Endothelial cell (in vitro differentiated cells): Measurements from ENCODE around the gene RASA3. TPM values are rescaled to one million over a fixed set of nuclear protein-coding genes. Genes with fewer than 3 reads are reported as not detected.
A peak's percentile ranks its signal among the peaks of the same experiment; 100 is the strongest.
"Not testable (repeated sequence)": the region's sequence is repeated elsewhere in the genome, so short reads cannot be mapped to it uniquely, and the experiment has no call there.

Source experiments
- DNase-seq: peaks from one replicate; pipeline ENCODE4 v3.0.0; 2021; ENCODE audit warnings: low spot score
- H3K27ac Mint-ChIP-seq: one replicate; pipeline ENCODE4 v1.8.0; 2021; ENCODE audit warnings: mixed read lengths, inconsistent platforms; ENCODE audit not compliant: unreplicated experiment
- H3K27me3 Mint-ChIP-seq: one replicate; pipeline ENCODE4 v1.8.0; 2021; ENCODE audit warnings: mild to moderate bottlenecking, moderate library complexity, mixed read lengths, inconsistent platforms; ENCODE audit not compliant: unreplicated experiment
- H3K36me3 Mint-ChIP-seq: one replicate; pipeline ENCODE4 v1.8.0; 2021; ENCODE audit warnings: mild to moderate bottlenecking, low read depth, mixed read lengths, inconsistent platforms; ENCODE audit not compliant: unreplicated experiment
- H3K4me1 Mint-ChIP-seq: one replicate; pipeline ENCODE4 v1.8.0; 2021; ENCODE audit warnings: mild to moderate bottlenecking, mixed read lengths, inconsistent platforms; ENCODE audit not compliant: unreplicated experiment
- H3K4me3 Mint-ChIP-seq: one replicate; pipeline ENCODE4 v1.8.0; 2021; ENCODE audit warnings: mild to moderate bottlenecking, mixed read lengths, inconsistent platforms; ENCODE audit not compliant: unreplicated experiment
- H3K9me3 Mint-ChIP-seq: one replicate; pipeline ENCODE4 v1.8.0; 2021; ENCODE audit warnings: mixed read lengths, inconsistent platforms; ENCODE audit not compliant: unreplicated experiment
- total RNA-seq: library from RNA; stranded (reverse); fragmentation: NEBNext Ultra II Directional; extraction: Animal tissue kit (Norgen Biotek cat#: 25700); gene quantifications from one replicate; pipeline ENCODE4 v1.2.1, GENCODE V29; 2021; ENCODE audit not compliant: unreplicated experiment
- TF ChIP-seq, protein P1 (sequence below): fragments of 200-600 bp; sonication (generic); IDR thresholded peaks from one replicate; pipeline ENCODE4 v1.5.0; 2021; ENCODE audit warnings: antibody characterized with exemption; ENCODE audit not compliant: unreplicated experiment

RASA3 gene
- total RNA-seq, 1 donor from 2014 or later = 34.0 TPM

DNA sequence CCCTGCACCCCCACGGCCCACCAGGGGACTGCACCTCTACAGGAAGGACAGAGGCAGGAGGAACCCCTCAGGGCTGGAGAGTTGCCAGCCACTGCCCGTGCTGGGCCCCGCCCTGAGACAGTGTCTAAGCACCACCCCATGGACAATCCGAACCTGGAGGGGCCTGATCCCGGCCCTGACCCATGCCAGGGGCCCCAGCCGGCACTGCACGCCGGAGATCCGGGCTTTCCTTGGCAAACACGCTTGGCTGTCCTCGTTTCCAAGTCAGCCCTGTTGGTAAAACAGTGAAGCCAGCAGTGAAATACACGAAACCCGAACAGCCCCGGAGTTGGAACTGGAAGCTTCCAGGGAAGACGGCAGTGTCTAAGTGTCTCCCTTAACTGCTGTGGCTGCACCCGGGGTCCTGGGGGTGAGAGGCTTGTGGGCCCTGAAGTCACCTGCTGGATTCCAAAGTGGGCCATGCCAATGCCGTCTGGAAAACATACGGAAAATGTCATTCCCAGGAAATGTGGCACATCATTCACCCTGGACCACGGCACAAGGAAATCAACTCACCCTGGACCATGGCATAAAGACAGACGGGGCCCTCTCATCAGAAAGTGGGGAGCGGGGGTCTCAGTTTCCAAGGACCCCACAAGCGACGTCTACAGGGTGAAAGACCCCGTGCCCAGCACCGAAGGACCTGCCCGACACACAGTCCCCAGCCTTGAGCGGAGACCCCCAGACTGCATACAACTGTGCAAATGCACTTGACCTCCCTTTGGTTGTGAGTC lies 30.9 kb downstream of the RASA3 start:
- no peak for DNase-seq
- Mint-ChIP-seq H3K9me3 (no peaks in the 10 kb centered on the region), H3K27ac (no peak overlapping the region), H3K36me3 (peaks cover 10% of the 10 kb centered on the region), H3K27me3 (peaks cover 16% of the 10 kb centered on the region), H3K4me1 (peaks cover 13% of the 10 kb centered on the region), H3K4me3 (no peak overlapping the region)
- TF ChIP-seq, protein P1, sequence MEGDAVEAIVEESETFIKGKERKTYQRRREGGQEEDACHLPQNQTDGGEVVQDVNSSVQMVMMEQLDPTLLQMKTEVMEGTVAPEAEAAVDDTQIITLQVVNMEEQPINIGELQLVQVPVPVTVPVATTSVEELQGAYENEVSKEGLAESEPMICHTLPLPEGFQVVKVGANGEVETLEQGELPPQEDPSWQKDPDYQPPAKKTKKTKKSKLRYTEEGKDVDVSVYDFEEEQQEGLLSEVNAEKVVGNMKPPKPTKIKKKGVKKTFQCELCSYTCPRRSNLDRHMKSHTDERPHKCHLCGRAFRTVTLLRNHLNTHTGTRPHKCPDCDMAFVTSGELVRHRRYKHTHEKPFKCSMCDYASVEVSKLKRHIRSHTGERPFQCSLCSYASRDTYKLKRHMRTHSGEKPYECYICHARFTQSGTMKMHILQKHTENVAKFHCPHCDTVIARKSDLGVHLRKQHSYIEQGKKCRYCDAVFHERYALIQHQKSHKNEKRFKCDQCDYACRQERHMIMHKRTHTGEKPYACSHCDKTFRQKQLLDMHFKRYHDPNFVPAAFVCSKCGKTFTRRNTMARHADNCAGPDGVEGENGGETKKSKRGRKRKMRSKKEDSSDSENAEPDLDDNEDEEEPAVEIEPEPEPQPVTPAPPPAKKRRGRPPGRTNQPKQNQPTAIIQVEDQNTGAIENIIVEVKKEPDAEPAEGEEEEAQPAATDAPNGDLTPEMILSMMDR = no peak

GRCh38 chr13:114100446-114101357 lies 31.7 kb downstream of the RASA3 start:
- no peak overlapping the region for H3K4me3 Mint-ChIP-seq
- peaks cover 11% of the 10 kb centered on the region for H3K27me3 Mint-ChIP-seq
- peaks cover 6% of the 10 kb centered on the region for H3K4me1 Mint-ChIP-seq
- DNase-seq = no peak
- no peak overlapping the region for H3K27ac Mint-ChIP-seq
- H3K36me3 Mint-ChIP-seq = peaks cover 4% of the 10 kb centered on the region
- no peaks in the 10 kb centered on the region for H3K9me3 Mint-ChIP-seq
- TF ChIP-seq, protein P1 = no peak

DNA sequence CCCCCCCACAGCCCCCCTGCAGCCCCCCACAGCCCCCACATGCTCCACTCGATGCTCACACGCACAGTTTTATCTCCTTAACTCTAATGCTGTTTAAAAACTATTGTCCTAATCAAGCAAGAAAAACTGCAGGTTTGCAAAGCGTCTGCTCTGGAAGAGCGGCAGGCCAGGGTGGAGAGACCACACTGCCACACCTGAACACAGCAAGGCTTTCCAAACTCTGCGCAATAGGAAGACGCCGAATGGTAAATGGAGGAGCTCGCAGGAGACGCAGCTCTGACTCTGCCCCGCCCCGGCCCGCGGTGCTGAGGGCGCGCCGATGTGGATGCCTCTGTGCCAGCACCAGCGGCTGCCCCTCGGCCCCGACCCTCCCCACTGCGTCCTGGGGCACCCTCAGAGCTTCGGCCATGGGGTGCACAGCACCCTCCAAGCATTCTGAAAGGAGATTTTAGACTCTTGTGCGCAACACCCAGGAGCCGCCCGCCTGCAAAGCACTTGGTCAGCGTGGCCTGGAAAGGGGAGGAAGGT lies 32.4 kb downstream of the RASA3 start:
- no peak for DNase-seq
- Mint-ChIP-seq H3K9me3 (no peaks in the 10 kb centered on the region), H3K4me1 (peaks cover 3% of the 10 kb centered on the region), H3K27me3 (peaks cover 10% of the 10 kb centered on the region), H3K27ac (no peak overlapping the region), H3K36me3 (peaks cover 4% of the 10 kb centered on the region), H3K4me3 (no peak overlapping the region)
- TF ChIP-seq, protein P1 = no peak

DNA sequence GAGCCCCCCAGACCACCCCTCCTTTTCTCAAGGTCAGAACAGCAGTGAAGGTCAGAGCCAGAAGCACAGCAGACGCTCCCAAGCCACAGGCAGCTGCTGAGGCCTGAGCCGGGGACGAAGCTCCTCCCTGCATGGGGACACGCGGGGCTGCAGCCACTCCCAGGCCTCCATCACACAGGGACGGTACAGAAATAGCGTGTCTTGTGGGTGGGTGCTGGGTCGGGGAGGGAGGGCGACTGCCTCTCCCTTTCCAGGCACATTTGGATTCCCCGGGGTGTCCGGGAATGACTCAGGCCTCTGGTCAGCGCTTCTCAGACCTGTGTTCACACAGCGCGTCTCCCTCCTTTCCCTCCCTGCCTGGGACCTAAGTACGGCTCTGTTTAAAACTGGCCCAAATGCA lies 33.2 kb downstream of the RASA3 start:
- H3K4me3 Mint-ChIP-seq = no peak overlapping the region
- no peak overlapping the region for H3K27ac Mint-ChIP-seq
- H3K36me3 Mint-ChIP-seq = peaks cover 4% of the 10 kb centered on the region
- H3K4me1 Mint-ChIP-seq = peaks cover 3% of the 10 kb centered on the region
- DNase-seq = no peak
- H3K27me3 Mint-ChIP-seq = peaks cover 10% of the 10 kb centered on the region
- TF ChIP-seq, protein P1 = no peak
- H3K9me3 Mint-ChIP-seq = no peaks in the 10 kb centered on the region

GRCh38 chr13:114098689-114099056 lies 33.8 kb downstream of the RASA3 start:
- H3K27ac Mint-ChIP-seq = peak overlapping the region; percentile 68
- H3K4me1 Mint-ChIP-seq, DNase-seq, H3K9me3 Mint-ChIP-seq, H3K4me3 Mint-ChIP-seq, H3K36me3 Mint-ChIP-seq: not testable (repeated sequence)
- peaks cover 10% of the 10 kb centered on the region for H3K27me3 Mint-ChIP-seq
